H9 (cell line): Measurements from ENCODE around the gene SERBP1. TPM values are rescaled to one million over a fixed set of nuclear protein-coding genes. Genes with fewer than 3 reads are reported as not detected.

Source experiments
- DNase-seq: peaks from one replicate; pipeline ENCODE4 v3.0.0-alpha.2; 2017
- H2AFZ ChIP-seq: one replicate; pipeline ENCODE4 v1.6.1; 2013; ENCODE audit warnings: mild to moderate bottlenecking, low read length, control low read depth, moderate library complexity
- H2AK5ac ChIP-seq: 2 replicates; pipeline ENCODE4 v1.6.1; 2013; ENCODE audit warnings: low read length, control low read depth, mixed read lengths; ENCODE audit not compliant: insufficient read length
- H2BK120ac ChIP-seq: one replicate; pipeline ENCODE4 v1.6.1; 2013; ENCODE audit warnings: low read depth, mild to moderate bottlenecking, low read length, control low read depth, inconsistent platforms; ENCODE audit not compliant: poor library complexity, severe bottlenecking
- H2BK12ac ChIP-seq: 2 replicates; pipeline ENCODE4 v1.6.1; 2013; ENCODE audit warnings: low read length, control low read depth, mixed read lengths, low read depth; ENCODE audit not compliant: insufficient read length
- H2BK15ac ChIP-seq: 2 replicates; pipeline ENCODE4 v1.6.1; 2013; ENCODE audit warnings: low read depth, low read length, control low read depth
- H2BK20ac ChIP-seq: one replicate; pipeline ENCODE4 v1.6.1; 2013; ENCODE audit warnings: low read depth, mild to moderate bottlenecking, low read length, control low read depth, inconsistent platforms; ENCODE audit not compliant: poor library complexity, severe bottlenecking
- H2BK5ac ChIP-seq: 2 replicates; pipeline ENCODE4 v1.6.1; 2013; ENCODE audit warnings: low read length, control low read depth, mixed read lengths; ENCODE audit not compliant: insufficient read length
- H3K14ac ChIP-seq: 2 replicates; pipeline ENCODE4 v1.6.1; 2013; ENCODE audit warnings: low read length, control low read depth; ENCODE audit not compliant: insufficient read depth
- H3K18ac ChIP-seq: 2 replicates; pipeline ENCODE4 v1.6.1; 2013; ENCODE audit warnings: low read depth, mild to moderate bottlenecking, mixed read lengths, low read length, control low read depth; ENCODE audit not compliant: insufficient read length
- H3K23ac ChIP-seq: 2 replicates; pipeline ENCODE4 v1.6.1; 2013; ENCODE audit warnings: low read length, control low read depth, mixed read lengths, low read depth; ENCODE audit not compliant: insufficient read length
- H3K23me2 ChIP-seq: 2 replicates; pipeline ENCODE4 v1.6.1; 2013; ENCODE audit warnings: low read depth, mild to moderate bottlenecking, mixed read lengths, low read length, control low read depth; ENCODE audit not compliant: insufficient read length, poor library complexity, severe bottlenecking
- H3K27ac ChIP-seq: 2 replicates; pipeline ENCODE4 v1.5.1; 2013; ENCODE audit warnings: low read length, control low read depth, mixed read lengths, low read depth; ENCODE audit not compliant: insufficient read length
- H3K27me3 ChIP-seq: 2 replicates; pipeline ENCODE4 v1.6.1; 2013; ENCODE audit warnings: low read length, control low read depth, inconsistent platforms; ENCODE audit not compliant: insufficient read depth
- H3K4ac ChIP-seq: 2 replicates; pipeline ENCODE4 v1.6.1; 2013; ENCODE audit warnings: low read depth, mild to moderate bottlenecking, control low read depth, inconsistent platforms, low read length, moderate library complexity
- H3K4me1 ChIP-seq: 2 replicates; pipeline ENCODE4 v1.6.1; 2013; ENCODE audit warnings: low read length, control low read depth, inconsistent platforms; ENCODE audit not compliant: insufficient read depth
- H3K4me2 ChIP-seq: 2 replicates; pipeline ENCODE4 v1.6.1; 2013; ENCODE audit warnings: low read length, control low read depth, mixed read lengths; ENCODE audit not compliant: insufficient read length, insufficient read depth
- H3K56ac ChIP-seq: 2 replicates; pipeline ENCODE4 v1.6.1; 2013; ENCODE audit warnings: low read depth, mild to moderate bottlenecking, mixed read lengths, low read length, control low read depth; ENCODE audit not compliant: insufficient read length
- H3K79me1 ChIP-seq: 2 replicates; pipeline ENCODE4 v1.6.1; 2013; ENCODE audit warnings: low read depth, mild to moderate bottlenecking, moderate library complexity, low read length, control low read depth, inconsistent platforms; ENCODE audit not compliant: insufficient read depth, poor library complexity, severe bottlenecking
- H3K79me2 ChIP-seq: 2 replicates; pipeline ENCODE4 v1.6.1; 2013; ENCODE audit warnings: low read length, control low read depth, inconsistent platforms; ENCODE audit not compliant: insufficient read depth
- H3K9ac ChIP-seq: 2 replicates; pipeline ENCODE4 v1.6.1; 2013; ENCODE audit warnings: low read length, control low read depth, mixed read lengths; ENCODE audit not compliant: insufficient read length; ENCODE audit errors: extremely low read depth
- H3K9me3 ChIP-seq: one replicate; pipeline ENCODE4 v1.6.1; 2013; ENCODE audit warnings: low read depth, low read length, inconsistent platforms; ENCODE audit not compliant: control insufficient read depth
- H3T11ph ChIP-seq: one replicate; pipeline ENCODE4 v1.6.1; 2013; ENCODE audit warnings: mild to moderate bottlenecking, low read length, control low read depth, inconsistent platforms
- H4K20me1 ChIP-seq: one replicate; pipeline ENCODE4 v1.6.1; 2013; ENCODE audit not compliant: control insufficient read depth, insufficient read length, insufficient read depth
- H4K5ac ChIP-seq: 2 replicates; pipeline ENCODE4 v1.6.1; 2013; ENCODE audit warnings: low read depth, mild to moderate bottlenecking, mixed read lengths, low read length, control low read depth; ENCODE audit not compliant: insufficient read length
- H4K8ac ChIP-seq: replicated peaks from 2 replicates; pipeline ENCODE4 v1.6.1; 2013; ENCODE audit warnings: low read length, control low read depth, mixed read lengths, low read depth; ENCODE audit not compliant: insufficient read length
- H4K91ac ChIP-seq: 2 replicates; pipeline ENCODE4 v1.6.1; 2013; ENCODE audit warnings: low read depth, mild to moderate bottlenecking, moderate library complexity, mixed read lengths, low read length, control low read depth; ENCODE audit not compliant: insufficient read length
- H3K27ac Mint-ChIP-seq, 3 experiments: 2 replicates in 2 of 3; 3 replicates in 1 of 3; pipeline ENCODE4 v1.8.0; 2020 to 2021; ENCODE audit warnings: mixed read lengths in 3 of 3, mild to moderate bottlenecking in 1 of 3, moderate library complexity in 1 of 3
- H3K27me3 Mint-ChIP-seq: 2 replicates; pipeline ENCODE4 v1.8.0; 2021; ENCODE audit warnings: low read depth, mild to moderate bottlenecking, moderate library complexity, mixed read lengths
- H3K36me3 Mint-ChIP-seq, 3 experiments: 2 replicates in 2 of 3; 3 replicates in 1 of 3; pipeline ENCODE4 v1.8.0; 2020 to 2021; ENCODE audit warnings: low read depth in 3 of 3, mixed read lengths in 3 of 3; ENCODE audit not compliant: insufficient read depth in 1 of 3
- H3K4me1 Mint-ChIP-seq, 2 experiments: 2 replicates each; pipeline ENCODE4 v1.8.0; 2020; ENCODE audit warnings: mixed read lengths in 2 of 2
- H3K4me3 Mint-ChIP-seq, 2 experiments: 2 replicates in 1 of 2; 3 replicates in 1 of 2; pipeline ENCODE4 v1.8.0; 2020 to 2021; ENCODE audit warnings: mild to moderate bottlenecking in 2 of 2, mixed read lengths in 2 of 2, moderate library complexity in 1 of 2
- H3K9me3 Mint-ChIP-seq, 2 experiments: 2 replicates in 1 of 2; 3 replicates in 1 of 2; pipeline ENCODE4 v1.8.0; 2020; ENCODE audit warnings: mild to moderate bottlenecking in 2 of 2, mixed read lengths in 2 of 2, moderate library complexity in 1 of 2
- WGBS: extraction: QIAGEN DNeasy Blood & Tissue Kit; methylation state at CpG from one replicate; pipeline ENCODE4 v1.1.7; 2013; ENCODE audit warnings: missing lambda C conversion rate, low lambda C conversion rate, mixed read lengths; ENCODE audit not compliant: insufficient read length; ENCODE audit errors: extremely low coverage; 5-methylcytosine and 5-hydroxymethylcytosine counted together
- total RNA-seq: library from RNA; stranded (reverse); gene quantifications from 2 replicates; pipeline ENCODE4 v1.2.1, GENCODE V29; 2021
- TF ChIP-seq, protein P1 (sequence below): fragments of 200-600 bp; sonication (generic); conservative IDR thresholded peaks from 3 replicates; pipeline ENCODE4 v1.8.0; 2021; ENCODE audit warnings: antibody characterized with exemption, mild to moderate bottlenecking

Gene SERBP1
- total RNA-seq, 1 experiment from 2014 or later: 495 TPM

DNA sequence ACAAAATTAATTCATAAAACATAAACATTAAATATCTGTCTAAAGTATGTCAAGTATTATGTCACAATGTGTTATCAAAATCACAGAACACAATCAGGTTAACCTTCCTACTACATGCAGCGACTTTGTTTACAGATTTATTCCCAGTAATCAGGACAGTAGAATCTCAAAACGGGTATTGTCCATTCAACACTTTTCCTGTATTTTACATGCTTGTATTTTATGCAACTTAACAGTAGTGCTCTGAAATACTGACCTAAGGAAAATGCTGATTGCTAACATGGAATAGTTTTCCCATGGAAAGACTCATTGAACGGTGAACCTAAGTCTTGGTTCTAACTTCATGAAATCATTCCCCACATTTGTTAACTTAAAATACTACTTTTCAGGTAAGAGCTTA is 2.3 kb downstream of the SERBP1 start:
- H3K79me2 ChIP-seq: peaks cover 50% of the 10 kb centered on the region
- no peak overlapping the region for H4K5ac ChIP-seq
- no peak overlapping the region for H3K23ac ChIP-seq
- TF ChIP-seq, protein P1, sequence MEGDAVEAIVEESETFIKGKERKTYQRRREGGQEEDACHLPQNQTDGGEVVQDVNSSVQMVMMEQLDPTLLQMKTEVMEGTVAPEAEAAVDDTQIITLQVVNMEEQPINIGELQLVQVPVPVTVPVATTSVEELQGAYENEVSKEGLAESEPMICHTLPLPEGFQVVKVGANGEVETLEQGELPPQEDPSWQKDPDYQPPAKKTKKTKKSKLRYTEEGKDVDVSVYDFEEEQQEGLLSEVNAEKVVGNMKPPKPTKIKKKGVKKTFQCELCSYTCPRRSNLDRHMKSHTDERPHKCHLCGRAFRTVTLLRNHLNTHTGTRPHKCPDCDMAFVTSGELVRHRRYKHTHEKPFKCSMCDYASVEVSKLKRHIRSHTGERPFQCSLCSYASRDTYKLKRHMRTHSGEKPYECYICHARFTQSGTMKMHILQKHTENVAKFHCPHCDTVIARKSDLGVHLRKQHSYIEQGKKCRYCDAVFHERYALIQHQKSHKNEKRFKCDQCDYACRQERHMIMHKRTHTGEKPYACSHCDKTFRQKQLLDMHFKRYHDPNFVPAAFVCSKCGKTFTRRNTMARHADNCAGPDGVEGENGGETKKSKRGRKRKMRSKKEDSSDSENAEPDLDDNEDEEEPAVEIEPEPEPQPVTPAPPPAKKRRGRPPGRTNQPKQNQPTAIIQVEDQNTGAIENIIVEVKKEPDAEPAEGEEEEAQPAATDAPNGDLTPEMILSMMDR: no peak
- no peak for DNase-seq
- H3K4me1 Mint-ChIP-seq: peaks cover 28 to 55% of the 10 kb centered on the region in 2 experiments
- H3K9ac ChIP-seq: peak overlapping the region; percentile 62
- H4K91ac ChIP-seq: no peak overlapping the region
- peaks cover 61 to 71% (median 67%) of the 10 kb centered on the region in 3 experiments for H3K36me3 Mint-ChIP-seq
- H4K20me1 ChIP-seq: no peaks in the 10 kb centered on the region
- no peak overlapping the region for H2BK15ac ChIP-seq
- no peak overlapping the region for H2BK12ac ChIP-seq
- no peak overlapping the region for H3K27ac Mint-ChIP-seq
- no peaks in the 10 kb centered on the region for H3K9me3 ChIP-seq
- no peak overlapping the region for H2BK120ac ChIP-seq
- H3K27me3 ChIP-seq: no peaks in the 10 kb centered on the region
- H3K23me2 ChIP-seq: peaks cover 10% of the 10 kb centered on the region
- no peak overlapping the region for H2AK5ac ChIP-seq
- peaks cover 5% of the 10 kb centered on the region for H3K79me1 ChIP-seq
- H3K4ac ChIP-seq: no peak overlapping the region
- no peaks in the 10 kb centered on the region for H3K4me1 ChIP-seq
- peaks cover 5 to 8% of the 10 kb centered on the region in 2 experiments; a peak in 4 of 5 replicates for H3K9me3 Mint-ChIP-seq
- no peak overlapping the region for H4K8ac ChIP-seq
- H3K56ac ChIP-seq: no peak overlapping the region
- H2AFZ ChIP-seq: no peak overlapping the region
- no peak overlapping the region for H3T11ph ChIP-seq
- peak overlapping the region; percentile 85 for H3K4me2 ChIP-seq
- no peak overlapping the region for H3K18ac ChIP-seq
- H2BK5ac ChIP-seq: no peak overlapping the region
- H3K14ac ChIP-seq: no peak overlapping the region
- H3K27me3 Mint-ChIP-seq: no peaks in the 10 kb centered on the region
- peak overlapping the region; percentile 98 to 99 for H3K4me3 Mint-ChIP-seq
- H3K27ac ChIP-seq: no peak overlapping the region
- WGBS: no CpG with 5 or more reads among the region's 3 CpGs
- H2BK20ac ChIP-seq: no peak overlapping the region
